Measurements from ENCODE around the gene SMIM45.
A peak's percentile ranks its signal among the peaks of the same experiment; 100 is the strongest.

SMIM45 gene

GRCh38 chr22:41922328-41922727 is 29.6 kb upstream of the SMIM45 start:
- Histone ChIP-seq H3K27me3 (ENCODE audit: control insufficient read depth in 2 of 2, insufficient read depth in 1 of 2, low read length in 1 of 2) (peaks cover 46 to 79% of the 10 kb centered on the region in 2 donors), H3K27ac (ENCODE audit: low read depth in 1 of 2, low read length in 1 of 2) (no peak overlapping the region), H3K36me3 (ENCODE audit: control insufficient read depth in 2 of 2, insufficient read depth in 2 of 2, low read length in 1 of 2) (no peaks in the 10 kb centered on the region), H3K4me1 (ENCODE audit: control insufficient read depth in 2 of 2, insufficient read depth in 2 of 2, low read length in 2 of 2) (peaks cover 8 to 43% of the 10 kb centered on the region in 2 donors), H3K9me3 (ENCODE audit: control insufficient read depth in 2 of 2, insufficient read depth in 1 of 2, low read length in 1 of 2) (peaks cover 0 to 9% of the 10 kb centered on the region in 2 donors), H3K4me3 (ENCODE audit: low read length in 2 of 2) (no peak overlapping the region)
- 62% methylated on average over 5 of the region's 5 CpGs for WGBS
- no peak for DNase-seq (ENCODE audit: low read depth in 6 of 9, low spot score in 9 of 9)

- DNase-seq (ENCODE audit: low read depth in 6 of 9, low spot score in 9 of 9), result no peak
- peaks cover 41 to 79% of the 10 kb centered on the region in 2 donors for H3K27me3 ChIP-seq (ENCODE audit: control insufficient read depth in 2 of 2, insufficient read depth in 1 of 2, low read length in 1 of 2)
- WGBS, result 96% methylated on average over 4 of the region's 4 CpGs
Observed at GRCh38 chr22:41922940-41923594, 28.9 kb upstream of the SMIM45 start.

GRCh38 chr22:41923595-41924276 is 28.2 kb upstream of the SMIM45 start:
- WGBS, result 96% methylated on average over 14 of the region's 14 CpGs

More at GRCh38 chr22:41922940-41923594, 28.9 kb upstream of the SMIM45 start:
- Histone ChIP-seq H3K4me1 (ENCODE audit: control insufficient read depth in 2 of 2, insufficient read depth in 2 of 2, low read length in 2 of 2) (peaks cover 8 to 42% of the 10 kb centered on the region in 2 donors), H3K36me3 (ENCODE audit: control insufficient read depth in 2 of 2, insufficient read depth in 2 of 2, low read length in 1 of 2) (no peaks in the 10 kb centered on the region), H3K9me3 (ENCODE audit: control insufficient read depth in 2 of 2, insufficient read depth in 1 of 2, low read length in 1 of 2) (peaks cover 0 to 7% of the 10 kb centered on the region in 2 donors), H3K4me3 (ENCODE audit: low read length in 2 of 2) (no peak overlapping the region), H3K27ac (ENCODE audit: low read depth in 1 of 2, low read length in 1 of 2) (no peak overlapping the region)

GRCh38 chr22:41925783-41926460 is 26.0 kb upstream of the SMIM45 start:
- 5% methylated on average over 45 of the region's 48 CpGs for WGBS
- no peak overlapping the region for H3K27ac ChIP-seq (ENCODE audit: low read depth in 1 of 2, low read length in 1 of 2)
- DNase-seq (ENCODE audit: low read depth in 6 of 9, low spot score in 9 of 9), result peak in 4 of 9 donors; percentile 53 to 74 (median 62)

More at GRCh38 chr22:41923595-41924276, 28.2 kb upstream of the SMIM45 start:
- peaks cover 35 to 79% of the 10 kb centered on the region in 2 donors for H3K27me3 ChIP-seq (ENCODE audit: control insufficient read depth in 2 of 2, insufficient read depth in 1 of 2, low read length in 1 of 2)
- H3K27ac ChIP-seq (ENCODE audit: low read depth in 1 of 2, low read length in 1 of 2), result no peak overlapping the region
- H3K9me3 ChIP-seq (ENCODE audit: control insufficient read depth in 2 of 2, insufficient read depth in 1 of 2, low read length in 1 of 2), result peaks cover 0 to 4% of the 10 kb centered on the region in 2 donors
- peaks cover 9 to 42% of the 10 kb centered on the region in 2 donors for H3K4me1 ChIP-seq (ENCODE audit: control insufficient read depth in 2 of 2, insufficient read depth in 2 of 2, low read length in 2 of 2)
- DNase-seq (ENCODE audit: low read depth in 6 of 9, low spot score in 9 of 9), result no peak
- H3K4me3 ChIP-seq (ENCODE audit: low read length in 2 of 2), result no peak overlapping the region
- H3K36me3 ChIP-seq (ENCODE audit: control insufficient read depth in 2 of 2, insufficient read depth in 2 of 2, low read length in 1 of 2), result no peaks in the 10 kb centered on the region

GRCh38 chr22:41927813-41928212 is 24.1 kb upstream of the SMIM45 start:
- DNase-seq (ENCODE audit: low read depth in 6 of 9, low spot score in 9 of 9), result no peak
- Histone ChIP-seq H3K27me3 (ENCODE audit: control insufficient read depth in 2 of 2, insufficient read depth in 1 of 2, low read length in 1 of 2) (peaks cover 21 to 57% of the 10 kb centered on the region in 2 donors), H3K4me3 (ENCODE audit: low read length in 2 of 2) (no peak overlapping the region), H3K4me1 (ENCODE audit: control insufficient read depth in 2 of 2, insufficient read depth in 2 of 2, low read length in 2 of 2) (peaks cover 2 to 30% of the 10 kb centered on the region in 2 donors), H3K9me3 (ENCODE audit: control insufficient read depth in 2 of 2, insufficient read depth in 1 of 2, low read length in 1 of 2) (peaks cover 0 to 3% of the 10 kb centered on the region in 2 donors), H3K36me3 (ENCODE audit: control insufficient read depth in 2 of 2, insufficient read depth in 2 of 2, low read length in 1 of 2) (peaks cover 3% of the 10 kb centered on the region in 2 donors), H3K27ac (ENCODE audit: low read depth in 1 of 2, low read length in 1 of 2) (no peak overlapping the region)
- 92% methylated on average over 6 of the region's 6 CpGs for WGBS

More at GRCh38 chr22:41925783-41926460, 26.0 kb upstream of the SMIM45 start:
- H3K27me3 ChIP-seq (ENCODE audit: control insufficient read depth in 2 of 2, insufficient read depth in 1 of 2, low read length in 1 of 2), result peaks cover 21 to 60% of the 10 kb centered on the region in 2 donors
- peaks cover 2 to 30% of the 10 kb centered on the region in 2 donors for H3K4me1 ChIP-seq (ENCODE audit: control insufficient read depth in 2 of 2, insufficient read depth in 2 of 2, low read length in 2 of 2)
- no peaks in the 10 kb centered on the region for H3K36me3 ChIP-seq (ENCODE audit: control insufficient read depth in 2 of 2, insufficient read depth in 2 of 2, low read length in 1 of 2)
- H3K9me3 ChIP-seq (ENCODE audit: control insufficient read depth in 2 of 2, insufficient read depth in 1 of 2, low read length in 1 of 2), result peaks cover 0 to 5% of the 10 kb centered on the region in 2 donors
- peak overlapping the region; percentile 13 to 53 for H3K4me3 ChIP-seq (ENCODE audit: low read length in 2 of 2)

- peaks cover 2 to 35% of the 10 kb centered on the region in 2 donors for H3K4me1 ChIP-seq (ENCODE audit: control insufficient read depth in 2 of 2, insufficient read depth in 2 of 2, low read length in 2 of 2)
- peaks cover 21 to 47% of the 10 kb centered on the region in 2 donors for H3K27me3 ChIP-seq (ENCODE audit: control insufficient read depth in 2 of 2, insufficient read depth in 1 of 2, low read length in 1 of 2)
- H3K27ac ChIP-seq (ENCODE audit: low read depth in 1 of 2, low read length in 1 of 2), result no peak overlapping the region
- peaks cover 0 to 3% of the 10 kb centered on the region in 2 donors for H3K9me3 ChIP-seq (ENCODE audit: control insufficient read depth in 2 of 2, insufficient read depth in 1 of 2, low read length in 1 of 2)
- no peak for DNase-seq (ENCODE audit: low read depth in 6 of 9, low spot score in 9 of 9)
- H3K4me3 ChIP-seq (ENCODE audit: low read length in 2 of 2), result no peak overlapping the region
- H3K36me3 ChIP-seq (ENCODE audit: control insufficient read depth in 2 of 2, insufficient read depth in 2 of 2, low read length in 1 of 2), result peaks cover 3% of the 10 kb centered on the region in 2 donors
- WGBS, result 78% methylated on average over 14 of the region's 14 CpGs
Observed at GRCh38 chr22:41928593-41929417, 23.1 kb upstream of the SMIM45 start.

GRCh38 chr22:41929418-41929810 is 22.5 kb upstream of the SMIM45 start:
- peaks cover 2 to 39% of the 10 kb centered on the region in 2 donors for H3K4me1 ChIP-seq (ENCODE audit: control insufficient read depth in 2 of 2, insufficient read depth in 2 of 2, low read length in 2 of 2)
- H3K36me3 ChIP-seq (ENCODE audit: control insufficient read depth in 2 of 2, insufficient read depth in 2 of 2, low read length in 1 of 2), result peaks cover 3% of the 10 kb centered on the region in 2 donors
- H3K9me3 ChIP-seq (ENCODE audit: control insufficient read depth in 2 of 2, insufficient read depth in 1 of 2, low read length in 1 of 2), result peaks cover 0 to 3% of the 10 kb centered on the region in 2 donors
- no peak overlapping the region for H3K4me3 ChIP-seq (ENCODE audit: low read length in 2 of 2)
- H3K27me3 ChIP-seq (ENCODE audit: control insufficient read depth in 2 of 2, insufficient read depth in 1 of 2, low read length in 1 of 2), result peaks cover 21 to 43% of the 10 kb centered on the region in 2 donors
- no peak overlapping the region for H3K27ac ChIP-seq (ENCODE audit: low read depth in 1 of 2, low read length in 1 of 2)
- DNase-seq (ENCODE audit: low read depth in 6 of 9, low spot score in 9 of 9), result no peak
- WGBS, result 94% methylated on average over 8 of the region's 8 CpGs

- DNase-seq (ENCODE audit: low read depth in 6 of 9, low spot score in 9 of 9), result no peak
- WGBS, result 95% methylated on average over 10 of the region's 10 CpGs
- Histone ChIP-seq H3K27me3 (ENCODE audit: control insufficient read depth in 2 of 2, insufficient read depth in 1 of 2, low read length in 1 of 2) (peaks cover 3 to 23% of the 10 kb centered on the region in 2 donors), H3K36me3 (ENCODE audit: control insufficient read depth in 2 of 2, insufficient read depth in 2 of 2, low read length in 1 of 2) (peaks cover 9 to 19% of the 10 kb centered on the region in 2 donors), H3K27ac (ENCODE audit: low read depth in 1 of 2, low read length in 1 of 2) (no peak overlapping the region), H3K9me3 (ENCODE audit: control insufficient read depth in 2 of 2, insufficient read depth in 1 of 2, low read length in 1 of 2) (peaks cover 0 to 3% of the 10 kb centered on the region in 2 donors), H3K4me1 (ENCODE audit: control insufficient read depth in 2 of 2, insufficient read depth in 2 of 2, low read length in 2 of 2) (peaks cover 2 to 31% of the 10 kb centered on the region in 2 donors), H3K4me3 (ENCODE audit: low read length in 2 of 2) (no peak overlapping the region)
Observed at GRCh38 chr22:41931701-41932269, 20.2 kb upstream of the SMIM45 start.

Data from thymus (tissue), 11 donors.